C4-2B (cell line): Measurements from ENCODE around the gene CACNA2D3.

Source experiments
- H3K27ac ChIP-seq: fragments of 450-650 bp; 2 replicates; pipeline ENCODE4 v1.5.1; 2017
- ZFX ChIP-seq: fragments of 450-650 bp; IDR thresholded peaks from 2 replicates; pipeline ENCODE4 v1.6.1; 2017
- TF ChIP-seq, protein P1 (sequence below): fragments of 450-650 bp; conservative IDR thresholded peaks from 2 replicates; pipeline ENCODE4 v1.5.1; 2017; ENCODE audit warnings: mild to moderate bottlenecking

The CACNA2D3 gene

DNA sequence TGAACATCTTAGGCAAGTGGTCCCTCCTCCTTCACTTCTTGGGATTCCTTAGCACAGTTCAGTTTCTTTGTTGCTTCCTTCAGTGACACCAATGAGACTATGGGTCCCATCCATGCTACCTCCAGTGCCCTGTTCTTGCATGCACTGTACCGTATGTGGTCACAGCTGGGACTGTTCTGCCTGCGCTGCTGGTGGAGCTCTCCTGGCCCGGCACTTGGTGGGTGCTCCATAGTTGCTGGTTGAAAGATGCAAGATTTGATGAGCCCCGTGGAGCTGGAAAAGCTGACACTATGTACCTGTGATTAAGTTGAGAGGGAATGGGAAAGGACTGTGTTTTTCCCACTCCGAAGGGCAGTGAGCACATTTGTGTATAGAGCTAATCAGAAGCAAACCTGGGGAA is 407.7 kb downstream of the CACNA2D3 start:
- TF ChIP-seq ZFX: no peak
- TF ChIP-seq, protein P1, sequence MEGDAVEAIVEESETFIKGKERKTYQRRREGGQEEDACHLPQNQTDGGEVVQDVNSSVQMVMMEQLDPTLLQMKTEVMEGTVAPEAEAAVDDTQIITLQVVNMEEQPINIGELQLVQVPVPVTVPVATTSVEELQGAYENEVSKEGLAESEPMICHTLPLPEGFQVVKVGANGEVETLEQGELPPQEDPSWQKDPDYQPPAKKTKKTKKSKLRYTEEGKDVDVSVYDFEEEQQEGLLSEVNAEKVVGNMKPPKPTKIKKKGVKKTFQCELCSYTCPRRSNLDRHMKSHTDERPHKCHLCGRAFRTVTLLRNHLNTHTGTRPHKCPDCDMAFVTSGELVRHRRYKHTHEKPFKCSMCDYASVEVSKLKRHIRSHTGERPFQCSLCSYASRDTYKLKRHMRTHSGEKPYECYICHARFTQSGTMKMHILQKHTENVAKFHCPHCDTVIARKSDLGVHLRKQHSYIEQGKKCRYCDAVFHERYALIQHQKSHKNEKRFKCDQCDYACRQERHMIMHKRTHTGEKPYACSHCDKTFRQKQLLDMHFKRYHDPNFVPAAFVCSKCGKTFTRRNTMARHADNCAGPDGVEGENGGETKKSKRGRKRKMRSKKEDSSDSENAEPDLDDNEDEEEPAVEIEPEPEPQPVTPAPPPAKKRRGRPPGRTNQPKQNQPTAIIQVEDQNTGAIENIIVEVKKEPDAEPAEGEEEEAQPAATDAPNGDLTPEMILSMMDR: no peak
- no peak overlapping the region for H3K27ac ChIP-seq

DNA sequence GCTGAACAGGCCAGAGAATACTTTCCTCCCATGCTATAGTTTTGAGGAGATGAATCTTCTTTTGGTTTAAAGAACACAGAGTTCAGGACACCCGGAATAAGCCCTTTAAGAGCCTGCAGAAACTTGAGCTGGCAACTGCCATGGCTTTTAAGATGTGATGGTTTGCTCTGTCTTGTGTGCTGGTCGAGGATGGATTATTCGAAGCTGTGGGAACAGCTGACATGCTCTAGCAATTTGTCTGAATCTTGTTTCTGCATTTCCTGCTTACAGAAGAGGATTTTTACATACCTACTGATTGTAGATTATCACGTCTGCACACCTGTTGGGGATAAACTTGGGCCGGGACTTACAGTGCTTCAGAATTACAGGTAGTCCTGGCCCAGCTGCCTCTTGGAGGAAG is 408.6 kb downstream of the CACNA2D3 start:
- no peak overlapping the region for H3K27ac ChIP-seq
- no peak for TF ChIP-seq ZFX
- TF ChIP-seq, protein P1: no peak

GRCh38 chr3:54531741-54532140 is 409.4 kb downstream of the CACNA2D3 start:
- TF ChIP-seq, protein P1: no peak
- TF ChIP-seq ZFX: no peak
- no peak overlapping the region for H3K27ac ChIP-seq

DNA sequence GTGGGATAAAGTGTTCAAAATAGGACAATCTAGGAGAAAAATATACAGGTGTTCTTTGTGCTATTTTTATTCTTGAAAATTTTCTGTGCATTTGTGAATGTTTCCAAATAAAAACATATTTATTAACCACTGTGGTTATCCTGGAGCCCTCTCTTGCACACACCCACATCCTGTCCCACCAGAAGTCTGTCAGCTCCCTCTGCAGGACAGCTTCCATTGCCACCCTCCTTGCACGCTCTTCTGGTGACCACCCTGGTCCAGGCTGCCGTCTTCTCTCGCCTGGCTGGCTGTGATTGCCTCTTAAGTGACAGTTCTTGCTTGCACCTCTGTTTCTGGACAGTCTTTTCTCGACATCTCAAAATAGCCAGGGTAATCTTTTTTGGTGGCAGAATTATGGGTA is 411.5 kb downstream of the CACNA2D3 start:
- no peak overlapping the region for H3K27ac ChIP-seq
- TF ChIP-seq, protein P1: no peak
- no peak for TF ChIP-seq ZFX

GRCh38 chr3:54535619-54536018 is 413.3 kb downstream of the CACNA2D3 start:
- no peak overlapping the region for H3K27ac ChIP-seq
- TF ChIP-seq, protein P1: no peak
- no peak for TF ChIP-seq ZFX

- no peak overlapping the region for H3K27ac ChIP-seq
- TF ChIP-seq, protein P1: no peak
- no peak for TF ChIP-seq ZFX
Measured at GRCh38 chr3:54536450-54536849, 414.1 kb downstream of the CACNA2D3 start.

DNA sequence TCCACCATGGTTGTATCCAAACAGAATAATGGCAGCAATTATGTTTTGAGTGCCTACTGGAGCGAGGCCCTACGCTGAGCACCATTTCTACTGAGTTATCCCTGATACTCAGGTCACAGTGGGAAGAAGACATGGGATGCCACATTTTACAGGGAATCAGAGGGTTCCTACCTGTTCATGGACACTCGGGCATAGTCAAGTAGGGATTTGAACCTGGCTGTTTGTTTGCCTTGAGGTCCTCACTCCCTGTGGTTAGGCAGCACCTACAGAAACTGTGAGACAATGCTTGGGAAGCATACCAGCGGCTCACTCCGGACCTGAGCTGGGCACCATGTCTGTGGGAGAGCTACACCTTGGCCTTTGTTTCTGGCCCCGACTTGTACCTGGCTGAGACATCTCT is 415.2 kb downstream of the CACNA2D3 start:
- no peak overlapping the region for H3K27ac ChIP-seq
- TF ChIP-seq, protein P1: no peak
- no peak for TF ChIP-seq ZFX
